NCI-H2227 treated with DMSO at 0.1 percent for 48 hours (cell line): ENCODE results near the gene ZMYND11.

Source experiments
- DNase-seq: peaks from one replicate; lab custom pipeline; 2025; lab: John Stamatoyannopoulos, UW

ZMYND11 gene

DNA sequence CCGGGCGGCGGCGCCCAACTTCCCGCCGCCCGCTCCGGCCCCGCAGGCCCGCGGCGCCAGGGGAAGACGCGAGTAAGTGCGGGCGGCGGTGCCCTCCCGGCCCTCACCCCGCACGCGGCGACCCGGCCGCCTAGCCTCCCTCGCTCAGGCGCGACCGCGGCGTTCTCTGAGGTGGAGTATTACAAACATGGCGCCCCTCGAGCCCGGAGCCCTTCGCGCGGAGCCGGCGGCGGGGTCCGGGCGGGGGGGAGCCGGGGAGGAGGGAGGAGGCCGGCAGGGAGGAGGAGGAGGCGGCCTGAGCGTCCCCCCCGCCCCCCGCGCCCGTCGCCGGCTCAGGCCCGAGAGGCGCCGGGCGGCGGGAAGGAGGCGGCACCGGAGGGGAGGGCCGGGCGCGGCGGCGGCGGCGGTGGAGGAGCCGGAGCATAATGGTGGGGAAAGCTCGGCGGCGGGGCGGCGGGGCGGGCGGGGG lies at the start of gene ZMYND11:
Gene ZMYND11 (plus strand): TSS at position 324 of the 469 bp plus-strand sequence. CDS start 44,558 bp downstream, outside the sequence.
- DNase-seq = peak; percentile 6

DNA sequence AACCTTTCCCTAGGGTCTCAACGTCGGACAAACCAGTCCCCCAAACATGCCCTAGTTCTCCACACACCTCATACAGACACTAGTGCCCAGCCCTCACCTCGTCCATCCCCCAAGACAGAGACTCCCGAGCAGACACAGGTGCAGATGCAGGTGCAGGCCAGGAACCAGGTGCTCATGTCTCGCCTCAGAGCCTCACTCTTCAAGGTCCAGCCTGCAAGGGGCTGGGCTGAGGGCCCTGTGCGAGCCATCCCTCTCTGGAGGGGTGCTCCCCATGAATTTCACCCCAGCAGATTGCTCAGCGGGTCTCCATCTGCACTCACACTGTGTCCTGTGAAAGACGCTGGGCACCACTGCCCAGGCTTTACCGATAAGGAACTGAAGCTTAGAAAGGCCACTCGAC lies 49.2 kb upstream of the ZMYND11 start:
- no peak for DNase-seq

DNA sequence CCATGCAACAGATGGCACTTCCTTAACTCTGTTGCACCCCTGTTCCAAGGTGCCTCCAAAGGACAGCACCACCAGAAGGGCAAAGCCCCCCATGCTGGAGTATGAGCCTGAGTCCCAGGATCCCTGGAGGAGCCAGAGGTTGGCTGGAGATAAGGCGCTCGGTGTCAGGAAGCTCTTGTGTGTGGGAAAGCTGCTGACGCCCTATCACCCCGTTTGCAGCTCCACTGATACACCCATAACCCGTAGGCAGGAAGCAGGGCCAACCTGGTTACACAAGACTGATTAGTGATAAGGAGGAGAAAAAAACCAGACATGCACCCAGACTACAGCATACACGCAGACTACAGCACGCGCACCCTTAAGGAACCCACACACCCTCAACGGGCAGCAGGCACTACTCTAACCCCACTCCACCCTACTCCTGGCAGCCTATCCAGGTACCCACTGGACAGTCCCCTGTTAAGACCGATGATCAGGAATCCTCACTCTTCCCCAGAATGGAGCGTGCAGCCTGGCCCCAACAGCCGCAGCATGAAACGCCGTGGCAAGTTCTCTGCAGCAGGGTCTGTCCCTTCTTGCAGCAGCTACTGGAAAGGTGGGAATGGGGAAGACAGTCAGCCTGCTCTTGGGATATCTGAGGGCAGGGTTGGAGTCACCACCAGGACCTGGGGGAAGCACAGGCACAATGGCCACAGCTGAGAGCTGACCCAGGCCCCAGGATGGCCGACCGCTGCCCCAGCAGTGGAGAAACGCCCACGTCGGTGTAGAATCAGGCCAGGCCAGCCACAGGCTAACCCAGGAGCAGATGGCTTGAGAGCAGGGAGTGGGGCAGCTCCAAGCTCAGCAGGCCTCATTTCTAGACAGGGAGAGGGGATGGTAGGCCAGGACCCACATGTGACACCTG lies 47.8 kb upstream of the ZMYND11 start:
- no peak for DNase-seq

DNA sequence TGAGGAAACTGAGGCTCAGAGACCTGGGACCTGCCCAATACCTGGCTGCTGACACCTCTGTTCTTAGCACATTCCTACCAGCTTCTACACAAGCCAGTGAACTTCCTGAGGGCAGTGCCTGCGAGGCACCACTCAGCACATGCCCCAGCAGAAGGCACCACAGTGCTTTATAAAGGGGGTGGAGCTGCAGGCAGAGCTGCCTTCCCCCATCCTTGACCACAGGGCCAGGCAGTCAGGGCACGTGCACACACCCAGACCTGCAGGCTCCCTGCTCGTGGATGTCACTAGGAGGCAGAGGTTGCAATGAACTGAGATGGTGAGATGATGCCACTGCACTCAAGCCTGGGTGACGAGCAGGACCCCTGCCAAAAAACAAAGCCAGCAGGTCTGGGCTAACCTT lies 47.0 kb upstream of the ZMYND11 start:
- no peak for DNase-seq

DNA sequence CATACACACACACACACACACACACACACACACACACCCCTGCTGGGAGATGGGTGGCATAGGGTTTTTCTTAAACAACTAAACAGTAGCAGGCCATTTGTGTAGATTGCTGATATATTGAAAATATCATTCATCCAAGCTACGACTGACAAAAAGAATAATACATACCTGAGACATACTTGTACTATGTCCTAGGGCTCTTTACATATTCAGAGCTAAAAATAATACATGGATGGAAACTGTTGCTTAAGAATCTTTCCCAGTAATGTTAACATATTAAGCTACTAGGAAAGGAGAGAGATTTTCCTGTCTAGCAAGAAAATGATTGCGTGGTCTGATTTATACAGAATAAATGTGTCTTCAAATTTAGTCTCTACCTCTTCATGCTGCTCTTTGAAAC lies 46.0 kb upstream of the ZMYND11 start:
- DNase-seq = no peak

DNA sequence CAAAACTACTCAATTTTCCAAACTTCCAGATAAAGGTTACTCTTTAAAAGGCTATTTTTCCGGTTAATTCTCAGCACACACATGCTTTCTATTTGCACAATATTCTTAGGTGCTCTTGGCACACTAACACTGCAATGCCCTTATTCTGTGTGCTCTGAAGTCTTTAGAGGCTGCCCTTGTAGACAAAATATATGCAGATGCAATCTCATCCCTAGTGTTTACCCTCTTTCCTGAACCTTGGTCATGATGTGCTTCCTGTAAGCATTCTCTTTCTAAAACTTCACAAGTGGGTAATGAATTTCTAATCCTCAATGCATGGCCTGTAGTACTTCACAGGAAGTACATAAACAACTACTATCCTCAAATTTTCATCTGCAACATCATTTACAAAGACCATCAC lies 45.1 kb upstream of the ZMYND11 start:
- no peak for DNase-seq

DNA sequence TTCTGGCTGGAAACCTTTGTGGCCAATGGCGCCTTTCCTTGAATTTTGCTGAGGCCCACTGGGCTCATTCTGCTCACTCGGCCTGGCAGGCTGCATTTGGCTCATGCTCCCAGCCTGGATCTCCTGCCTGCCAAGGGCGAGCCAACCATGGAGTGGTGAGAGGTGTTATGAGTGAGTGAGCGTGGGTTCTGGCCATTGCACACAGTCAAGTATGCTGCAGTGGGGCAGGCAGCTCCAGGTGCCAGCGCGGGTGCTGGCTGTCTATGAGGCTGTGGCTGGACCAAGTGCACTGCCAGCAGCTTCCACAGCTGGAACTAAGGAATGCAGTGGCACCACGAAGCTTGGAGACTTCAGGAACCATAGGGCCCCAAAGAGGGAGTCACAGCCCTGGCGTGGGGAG lies 43.9 kb upstream of the ZMYND11 start:
- no peak for DNase-seq

DNA sequence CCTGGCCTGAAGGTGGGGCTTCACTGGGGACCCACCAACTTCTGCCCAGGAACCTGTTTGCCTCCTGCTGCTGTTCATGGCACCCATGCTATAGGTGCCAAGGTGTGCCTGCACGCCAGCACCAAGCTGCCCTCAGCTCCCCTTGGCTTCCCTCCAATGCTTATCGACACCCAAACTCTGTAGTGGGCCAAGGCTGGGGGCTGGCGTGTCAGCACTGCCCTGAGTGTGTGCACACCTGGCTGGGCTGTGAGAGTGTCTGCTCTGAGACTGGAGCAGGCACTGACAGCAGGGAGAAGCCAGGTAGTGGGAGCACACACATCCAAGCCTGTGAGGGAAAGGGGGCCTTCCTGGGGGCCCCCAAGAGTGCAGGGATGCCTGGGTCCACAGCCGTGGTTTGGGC lies 43.1 kb upstream of the ZMYND11 start:
- no peak for DNase-seq

DNA sequence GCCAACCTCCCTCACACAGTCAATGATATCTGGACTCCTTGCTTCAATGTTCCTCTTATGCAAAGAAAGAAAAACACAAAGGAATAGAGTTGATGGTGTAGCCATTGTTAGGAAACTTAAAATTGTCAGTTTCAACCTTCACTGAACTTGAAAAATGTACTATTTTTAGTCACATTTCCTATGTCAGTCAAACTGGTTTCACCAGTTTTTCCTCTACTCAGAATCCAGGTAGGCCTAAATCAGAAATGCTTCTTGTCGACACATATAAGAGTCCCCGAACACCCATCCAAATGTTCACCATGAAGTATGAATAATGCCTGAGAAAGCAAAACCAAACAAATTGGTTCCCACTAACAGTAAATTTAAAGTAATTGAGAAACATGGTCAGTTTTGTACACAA lies 42.4 kb upstream of the ZMYND11 start:
- DNase-seq = no peak

DNA sequence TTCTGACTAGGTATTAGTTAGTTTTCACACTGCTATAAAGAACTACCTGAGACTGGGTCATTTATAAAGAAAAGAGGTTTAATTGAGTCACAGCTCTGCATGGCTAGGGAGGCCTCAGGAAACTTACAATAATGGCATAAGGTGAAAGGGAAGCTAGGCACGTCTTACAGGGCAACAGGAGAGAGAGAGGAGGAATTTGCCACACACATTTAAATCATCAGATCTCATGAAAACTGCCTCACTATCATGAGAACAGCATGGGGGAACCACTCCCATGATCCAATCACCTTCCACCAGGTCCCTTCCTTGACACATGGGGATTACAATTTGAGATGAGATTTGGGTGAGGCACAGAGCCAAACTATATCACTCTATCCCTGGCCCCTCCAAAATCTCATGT lies 40.6 kb upstream of the ZMYND11 start:
- no peak for DNase-seq

DNA sequence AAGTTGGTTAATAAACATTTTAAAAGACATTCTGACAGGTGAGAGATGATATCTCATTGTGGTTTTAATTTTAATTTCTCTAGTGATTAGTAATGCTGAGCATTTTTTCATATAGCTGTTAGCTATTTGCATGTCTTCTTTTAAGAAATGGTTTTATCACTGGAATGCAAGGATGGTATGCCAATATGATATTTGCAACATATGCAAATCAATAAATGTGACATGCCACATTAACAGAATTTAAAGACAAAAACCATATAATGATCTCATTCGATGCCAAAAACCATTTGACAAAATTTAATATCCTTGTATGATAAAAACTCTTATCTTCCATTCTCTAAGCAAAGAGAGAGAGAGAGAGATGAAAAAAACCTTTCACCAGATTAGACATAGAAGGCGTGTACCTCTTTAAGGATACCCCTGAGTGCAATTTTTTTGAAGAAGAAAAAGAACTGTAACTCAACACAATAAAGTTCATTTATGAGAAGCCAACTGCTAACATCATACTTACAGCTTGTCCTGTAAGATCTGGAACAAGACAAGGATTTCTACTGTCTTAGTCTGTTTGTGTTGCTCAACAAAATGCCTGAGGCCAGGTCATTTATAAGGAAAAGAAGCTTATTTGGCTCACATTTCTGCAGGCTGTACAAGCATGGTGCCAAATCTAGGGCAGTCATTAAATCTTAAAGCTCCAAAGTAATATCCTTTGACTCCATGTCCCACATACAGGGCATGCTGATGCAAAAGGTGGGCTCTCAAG lies 39.7 kb upstream of the ZMYND11 start:
- no peak for DNase-seq

DNA sequence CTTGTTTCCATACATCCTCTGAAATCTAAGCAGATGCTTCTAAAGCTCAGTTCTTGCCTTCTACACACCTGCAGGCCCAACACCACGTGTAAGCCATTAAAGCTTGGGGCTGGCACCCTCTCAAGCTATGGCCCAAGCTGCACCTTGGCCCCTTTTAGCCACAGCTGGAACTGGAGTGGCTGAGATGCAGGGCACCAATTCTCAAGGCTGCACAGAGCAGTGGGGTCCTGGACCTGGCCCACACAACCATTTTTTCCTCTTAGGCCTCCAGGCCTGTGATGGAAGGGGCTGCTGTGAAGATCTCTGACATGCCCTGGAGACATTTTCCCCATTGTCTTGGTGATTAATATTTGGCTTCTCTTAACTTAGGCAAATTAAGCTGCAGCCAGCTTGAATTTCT lies 38.8 kb upstream of the ZMYND11 start:
- DNase-seq = no peak

DNA sequence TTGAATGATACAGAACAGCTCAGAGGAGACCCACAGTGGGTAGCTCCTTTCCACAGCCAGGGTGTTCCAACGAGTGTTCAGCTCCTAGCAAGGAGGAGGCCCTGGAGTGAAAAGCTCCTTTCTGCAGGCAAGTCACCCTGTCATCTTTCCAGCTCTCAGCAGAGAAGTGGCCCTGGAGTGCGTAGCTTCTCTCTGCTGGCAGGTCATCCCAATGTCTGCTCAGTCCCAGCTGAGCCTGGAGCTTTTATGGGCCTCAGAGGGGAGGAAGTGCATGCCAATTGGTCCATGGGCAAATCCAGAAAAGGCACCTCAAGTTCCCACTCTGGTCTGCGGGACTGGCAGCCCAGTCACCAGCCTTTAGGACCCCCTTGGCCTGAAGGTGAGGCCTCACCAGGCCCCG lies 30.8 kb upstream of the ZMYND11 start:
- DNase-seq = no peak

DNA sequence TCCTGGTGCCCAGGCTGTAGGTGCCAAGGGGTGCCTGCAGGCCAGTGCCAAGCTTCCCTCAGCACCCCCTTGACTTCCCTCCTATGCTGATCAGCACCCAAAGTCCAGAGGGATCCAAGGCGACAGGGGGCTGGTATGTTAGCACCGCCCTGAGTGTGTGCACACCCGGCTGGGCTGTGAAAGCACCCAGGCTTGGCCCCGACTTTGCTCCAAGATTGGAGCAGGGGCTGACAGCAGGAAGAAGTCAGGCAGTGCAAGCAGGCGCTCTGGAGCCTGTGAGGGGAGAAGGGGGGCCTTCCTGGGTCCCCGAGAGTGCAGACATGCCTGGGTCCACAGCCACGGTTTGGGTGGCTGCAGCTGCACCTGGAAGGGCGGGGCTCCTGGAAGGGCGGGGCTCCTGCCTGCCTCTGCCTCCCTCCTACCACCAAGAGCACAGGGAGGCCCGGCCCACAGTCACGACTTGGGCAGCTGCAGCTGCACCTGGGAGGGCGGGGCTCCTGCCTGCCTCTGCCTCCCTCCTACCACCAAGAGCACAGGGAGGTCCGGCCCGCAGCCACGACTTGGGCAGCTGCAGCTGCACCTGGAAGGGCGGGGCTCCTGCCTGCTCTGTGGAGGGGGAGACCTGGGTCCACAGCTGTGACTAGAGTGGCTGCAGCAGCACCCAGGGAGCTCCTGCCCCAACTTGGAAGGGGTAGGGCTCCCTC lies 30.2 kb upstream of the ZMYND11 start:
- no peak for DNase-seq

DNA sequence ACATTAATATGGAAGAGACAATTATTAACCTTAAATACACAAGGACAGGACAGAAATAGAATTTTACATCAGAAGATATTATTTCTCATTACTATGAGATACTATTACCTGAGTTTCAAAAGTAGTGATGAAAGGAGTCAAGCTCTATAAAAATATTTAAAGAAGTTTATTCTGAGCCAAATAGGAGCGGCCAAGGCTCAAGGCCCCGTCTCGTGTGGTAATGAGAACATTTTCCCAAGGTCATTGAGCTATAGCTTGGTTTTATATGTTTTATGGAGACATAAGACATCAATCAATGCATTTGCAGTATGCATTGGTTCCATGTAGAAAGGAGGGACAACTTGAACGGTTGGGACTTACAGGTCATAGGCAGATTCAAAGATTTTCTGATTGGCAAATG lies 29.4 kb upstream of the ZMYND11 start:
- no peak for DNase-seq

DNA sequence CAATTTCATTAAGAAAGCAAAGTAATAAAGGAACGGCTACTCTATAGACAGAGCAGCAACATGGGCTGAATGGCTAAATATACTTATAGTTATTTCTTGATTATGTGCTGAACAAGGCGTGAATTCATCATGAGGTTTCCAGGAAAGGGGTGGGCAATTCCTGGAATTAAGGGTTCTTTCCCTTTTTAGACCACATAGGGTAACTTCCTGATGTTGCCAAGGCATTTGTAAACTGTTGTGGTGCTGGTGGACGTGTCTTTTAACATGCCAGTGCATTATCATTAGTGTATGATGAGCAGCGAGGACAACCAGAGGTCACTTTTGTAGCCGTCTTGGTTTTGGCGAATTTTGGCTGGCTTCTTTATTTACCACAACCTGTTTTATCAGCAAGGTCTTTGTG lies 28.5 kb upstream of the ZMYND11 start:
- DNase-seq = no peak

DNA sequence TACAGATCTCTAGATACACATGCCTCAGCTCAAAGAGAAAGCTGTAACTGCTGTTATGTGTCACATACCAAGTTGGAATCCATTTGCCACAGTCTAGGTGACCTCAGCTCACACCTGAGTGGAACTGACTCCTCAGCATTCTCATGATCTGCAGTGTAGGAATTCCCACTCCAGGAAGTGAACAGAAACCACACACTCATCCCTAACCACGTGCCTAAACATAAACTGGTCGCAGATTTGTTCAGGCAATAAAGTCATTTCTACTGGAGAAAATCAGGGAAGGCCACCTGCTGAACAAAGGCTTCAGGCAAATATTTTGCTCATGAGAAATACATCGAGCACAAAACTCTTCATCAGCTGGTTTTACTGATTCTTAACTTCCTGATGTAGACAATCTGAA lies 23.0 kb upstream of the ZMYND11 start:
- no peak for DNase-seq

DNA sequence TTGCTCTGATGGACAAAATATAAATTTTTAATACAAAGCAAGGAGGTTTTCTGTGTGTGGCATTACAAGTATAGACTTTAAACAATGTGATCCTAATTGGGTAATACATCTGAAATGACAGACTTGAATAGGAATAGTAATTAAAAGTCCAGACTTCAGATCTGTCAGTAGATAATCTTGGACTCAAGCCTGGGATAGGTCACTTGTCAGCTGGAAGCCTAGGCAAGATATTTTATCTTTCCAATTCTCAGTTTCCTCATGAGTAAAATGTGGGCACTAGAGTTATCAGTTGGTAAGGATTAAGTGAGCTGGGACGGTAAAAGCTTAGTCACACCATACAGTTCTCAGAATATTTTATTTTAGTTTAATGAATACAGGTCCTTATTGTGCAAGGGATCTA lies 10.4 kb upstream of the ZMYND11 start:
- DNase-seq = no peak

DNA sequence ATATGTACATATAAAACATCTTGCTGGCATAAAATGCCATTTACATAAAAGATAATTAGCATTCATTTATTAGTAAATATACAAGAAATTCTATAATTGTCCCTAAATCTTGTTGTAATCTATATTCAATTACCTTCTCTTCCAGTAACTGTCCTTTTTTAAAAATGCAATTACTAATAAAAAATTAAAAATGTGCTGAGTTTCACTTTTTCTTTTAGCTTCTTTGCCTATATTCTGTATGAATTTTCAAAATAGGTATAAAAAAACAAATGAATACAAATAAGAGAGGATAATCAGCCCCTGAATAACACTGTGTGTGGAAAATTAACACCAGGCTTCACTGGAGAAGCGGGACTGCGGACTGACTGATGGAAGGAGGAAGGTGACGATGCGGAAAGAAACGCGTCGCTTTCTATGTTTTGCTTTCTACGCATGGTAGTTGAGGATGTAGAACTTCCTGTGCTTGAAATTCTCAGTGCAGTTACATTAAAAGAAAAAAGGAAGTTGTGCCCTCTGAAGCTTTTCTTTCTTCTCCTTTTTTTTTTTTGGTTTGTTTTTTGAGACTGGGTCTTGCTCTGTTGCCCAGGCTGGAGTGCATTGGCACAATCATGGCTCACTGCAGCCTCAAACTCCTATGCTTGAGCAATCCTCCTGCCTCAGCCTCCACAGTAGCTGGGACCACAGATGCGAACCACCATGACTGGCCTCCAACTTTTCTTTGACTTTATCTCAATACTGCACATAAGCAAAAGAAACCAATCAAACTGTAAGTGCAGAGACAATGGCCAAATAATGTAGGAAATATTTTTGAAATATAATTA lies 7.4 kb upstream of the ZMYND11 start:
- DNase-seq = no peak

DNA sequence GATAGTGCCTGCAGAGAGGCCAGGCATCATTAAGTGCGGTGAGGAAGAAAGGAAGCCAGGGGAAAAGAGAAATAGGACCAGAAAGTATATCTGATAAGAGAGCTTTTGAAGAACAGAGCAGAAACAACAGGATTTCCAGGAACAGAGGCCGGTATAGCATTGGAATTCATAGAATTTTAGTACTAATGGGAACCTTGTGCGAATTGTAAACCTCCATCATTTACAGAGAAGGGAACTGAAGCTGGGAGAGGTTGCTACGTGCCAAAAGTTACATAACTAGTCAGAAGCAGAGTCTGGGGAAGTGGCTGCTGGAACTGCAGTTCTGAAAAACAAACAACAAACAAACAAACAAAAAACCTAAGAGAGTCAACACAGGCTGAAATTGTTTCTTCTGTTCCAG lies 5.4 kb upstream of the ZMYND11 start:
- DNase-seq = no peak
